Posterior vena cava (tissue), 2 donors: Measurements from ENCODE around the gene SQSTM1. TPM values are rescaled to one million over a fixed set of nuclear protein-coding genes. Genes with fewer than 3 reads are reported as not detected.
"Not testable (repeated sequence)": the region's sequence is repeated elsewhere in the genome, so short reads cannot be mapped to it uniquely, and the experiment has no call there.

Experiments
- DNase-seq: peaks from one replicate; pipeline ENCODE4 v3.0.0-alpha.2; 2020; ENCODE audit warnings: low spot score
- intact Hi-C, 2 donors: fragments of 100-400 bp; cut with DNase I; formaldehyde crosslinking; loops; one replicate each; pipeline versions ENCODE4 v1.14.1 to v1.14.2; 2022 to 2023
- long read RNA-seq, 2 donors: library from polyadenylated mRNA; unstranded; transcript quantifications; one replicate each; pipeline ENCODE4 v2.0.0, GENCODE V29; 2020 to 2021
- total RNA-seq, 2 donors: library from RNA; stranded (reverse); fragmentation: NEBNext Ultra II Directional; extraction: Animal tissue kit (Norgen Biotek cat#: 25700); gene quantifications; one replicate each; pipeline ENCODE4 v1.2.1, GENCODE V29; 2021
- donor health status: DM: yes; HTN: yes; CAD: no.
- donor health status: DM: yes; HTN: yes; CAD: no.

Gene SQSTM1
- total RNA-seq: 100 to 1,000 TPM; 245 to 333 TPM
- long read RNA-seq, donor 1, transcript SQSTM1-202 (8 exons, 2,986 nt): major isoform, 64 of 114 reads
- long read RNA-seq, donor 1, partial matches to known transcripts: 24 of 114 reads
- long read RNA-seq, donor 1, other reads (novel, unspliced or antisense): 21 of 114 reads
- long read RNA-seq, donor 2, transcript SQSTM1-202 (8 exons, 2,986 nt): major isoform, 883 of 1,244 reads
- long read RNA-seq, donor 2, transcript SQSTM1-201 (7 exons, 2,253 nt): minor isoform, 7 of 1,244 reads
- long read RNA-seq, donor 2, partial matches to known transcripts: 196 of 1,244 reads
- long read RNA-seq, donor 2, other reads (novel, unspliced or antisense): 154 of 1,244 reads

DNA sequence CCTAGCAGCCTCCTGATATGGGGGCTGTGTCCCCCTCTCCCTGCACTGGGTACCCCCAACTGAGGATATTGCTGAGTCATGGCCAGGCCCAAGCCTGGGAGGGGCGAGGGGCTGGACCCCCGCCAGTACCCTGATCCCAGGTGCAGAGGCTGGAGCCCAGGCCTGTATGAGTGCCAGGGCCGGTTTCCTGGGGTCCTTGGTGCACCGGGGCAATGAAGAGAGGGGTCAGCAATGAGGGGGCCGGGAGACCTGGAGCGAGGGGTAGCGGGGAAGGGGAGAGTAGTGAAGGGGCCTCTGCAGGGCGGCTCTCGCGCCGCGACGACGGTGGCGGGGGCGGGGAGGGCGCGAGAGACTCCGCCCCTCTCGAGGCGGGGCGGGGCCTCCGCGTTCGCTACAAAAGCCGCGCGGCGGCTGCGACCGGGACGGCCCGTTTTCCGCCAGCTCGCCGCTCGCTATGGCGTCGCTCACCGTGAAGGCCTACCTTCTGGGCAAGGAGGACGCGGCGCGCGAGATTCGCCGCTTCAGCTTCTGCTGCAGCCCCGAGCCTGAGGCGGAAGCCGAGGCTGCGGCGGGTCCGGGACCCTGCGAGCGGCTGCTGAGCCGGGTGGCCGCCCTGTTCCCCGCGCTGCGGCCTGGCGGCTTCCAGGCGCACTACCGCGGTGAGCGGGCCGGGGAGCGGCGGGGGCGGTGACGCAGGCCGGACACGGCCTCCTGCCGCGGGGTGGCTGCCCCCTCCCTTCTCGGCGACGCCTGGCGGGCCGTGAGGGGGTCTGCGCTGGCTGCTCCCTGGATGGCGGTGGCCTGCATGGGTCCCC lies at the start of gene SQSTM1:
Gene SQSTM1, plus strand, starts transcription at position 423 of the 815 bp plus-strand sequence. Its CDS starts 32 bp downstream, at position 455.
- peak; percentile 96 for DNase-seq
- intact Hi-C loops: loop anchor here in 1 of 2 donors (2.0 kb wide), 1 partner anchor 14 kb away; the partner anchor contains the start of gene MGAT4B

DNA sequence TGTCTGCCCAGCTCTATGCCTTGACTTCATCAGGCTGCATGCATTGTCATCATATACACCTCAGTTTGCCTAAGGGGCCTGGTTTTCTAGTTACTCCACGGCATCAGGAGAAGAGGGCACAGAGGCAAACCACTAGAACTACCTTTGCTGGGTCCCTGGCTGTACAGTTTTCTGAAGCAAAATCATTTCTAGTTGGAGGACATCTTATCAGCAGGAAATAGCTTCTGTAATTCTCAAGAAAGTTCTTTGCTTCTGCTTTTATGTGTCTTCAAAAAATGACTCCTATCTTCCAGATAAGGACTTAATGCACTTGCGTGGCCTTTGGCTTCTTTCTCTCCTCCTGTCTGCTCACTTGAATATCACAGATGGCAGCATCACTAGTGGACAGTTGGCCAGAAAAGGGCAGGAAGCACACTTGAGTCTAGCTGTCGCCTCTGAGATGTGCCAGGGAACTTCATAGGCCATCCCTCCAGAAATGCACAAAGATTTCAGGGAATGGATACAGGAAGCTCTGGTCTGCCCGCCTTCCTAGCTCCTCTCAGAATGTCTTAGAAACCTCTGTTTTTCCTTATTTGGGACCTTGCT lies 49.3 kb upstream of the SQSTM1 start:
- intact Hi-C loops: no loop called here
- no peak for DNase-seq

DNA sequence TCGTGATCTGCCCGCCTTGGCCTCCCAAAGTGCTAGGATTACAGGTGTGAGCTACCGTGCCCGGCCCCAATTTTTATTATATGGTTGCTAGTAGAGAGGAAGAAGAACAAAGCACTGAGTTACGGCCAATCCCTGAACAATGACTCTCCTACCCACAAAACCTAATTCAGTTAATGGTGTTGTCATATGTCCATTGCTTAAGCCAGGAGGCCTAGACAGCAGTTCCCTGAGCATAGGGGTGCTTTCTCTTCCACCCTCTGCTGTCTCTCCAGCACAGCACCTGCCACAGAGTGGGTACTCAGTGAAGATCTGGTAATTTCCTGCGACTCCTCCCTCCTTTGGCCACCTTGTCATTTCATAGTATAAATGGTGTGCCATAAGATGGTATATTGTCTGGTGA lies 48.4 kb upstream of the SQSTM1 start:
- peak; percentile 2 for DNase-seq
- intact Hi-C loops: no loop called here

DNA sequence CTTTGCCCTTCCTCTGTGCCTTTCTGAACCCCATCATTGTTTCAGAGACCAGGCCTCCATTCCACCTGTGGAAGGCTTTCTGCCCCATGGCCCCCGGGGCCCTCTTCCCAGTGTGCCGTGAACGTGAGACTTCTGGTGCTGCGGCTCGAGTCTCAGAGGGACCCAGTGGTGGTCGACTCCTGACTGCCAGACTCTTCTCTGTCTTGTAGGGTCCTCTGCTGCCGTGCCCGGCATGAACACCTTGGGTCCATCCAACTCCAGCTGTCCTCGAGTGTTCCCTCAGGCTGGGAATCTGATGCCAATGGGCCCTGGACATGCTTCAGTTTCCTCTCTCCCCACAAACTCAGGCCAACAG lies 47.0 kb upstream of the SQSTM1 start:
- intact Hi-C loops: no loop called here

DNA sequence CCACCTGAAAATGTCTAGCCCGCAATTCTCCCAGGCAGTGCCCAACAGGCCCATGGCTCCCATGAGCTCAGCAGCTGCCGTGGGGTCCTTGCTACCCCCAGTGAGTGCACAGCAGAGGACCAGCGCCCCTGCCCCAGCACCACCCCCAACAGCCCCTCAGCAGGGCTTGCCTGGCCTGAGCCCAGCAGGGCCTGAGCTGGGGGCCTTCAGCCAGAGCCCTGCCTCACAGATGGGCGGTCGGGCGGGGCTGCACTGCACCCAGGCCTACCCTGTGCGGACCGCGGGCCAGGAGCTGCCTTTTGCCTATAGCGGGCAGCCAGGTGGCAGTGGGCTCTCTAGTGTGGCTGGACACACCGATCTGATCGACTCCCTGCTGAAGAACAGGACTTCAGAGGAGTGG lies 46.3 kb upstream of the SQSTM1 start:
- intact Hi-C loops: no loop called here
- DNase-seq: peak; percentile 62

More for the DNA sequence above, 47.0 kb upstream of the SQSTM1 start:
- peak; percentile 64 for DNase-seq

DNA sequence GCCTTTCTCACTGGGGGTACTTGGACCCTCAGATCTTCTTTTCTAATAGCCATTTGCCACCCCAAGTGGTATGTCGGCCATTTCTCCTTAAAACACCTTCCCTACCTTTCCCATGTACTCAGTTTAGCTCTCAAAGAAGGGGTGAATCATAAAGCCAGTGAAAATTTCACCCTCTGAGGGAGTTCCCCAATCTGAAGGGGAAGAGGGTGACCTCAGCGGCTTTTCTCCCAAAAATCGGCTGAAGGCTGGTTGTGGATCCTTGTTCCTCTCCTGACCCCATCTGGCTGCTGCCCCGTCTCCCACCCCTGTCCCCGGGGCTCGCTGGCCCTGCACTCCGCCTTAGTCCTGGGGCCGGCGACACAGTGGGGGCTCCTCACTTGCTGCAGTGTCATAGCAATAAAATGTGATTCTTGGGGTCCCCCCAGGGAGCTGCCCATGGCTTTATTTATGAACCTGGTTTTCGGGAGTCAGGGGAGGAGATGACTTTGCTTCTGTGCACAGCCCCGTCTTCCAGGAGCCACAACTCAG lies 44.2 kb upstream of the SQSTM1 start:
- peak; percentile 77 for DNase-seq
- intact Hi-C loops: loop anchor here in 1 of 2 donors (5.0 kb wide), 1 partner anchor 354 kb away; no protein-coding TSS in a partner anchor

DNA sequence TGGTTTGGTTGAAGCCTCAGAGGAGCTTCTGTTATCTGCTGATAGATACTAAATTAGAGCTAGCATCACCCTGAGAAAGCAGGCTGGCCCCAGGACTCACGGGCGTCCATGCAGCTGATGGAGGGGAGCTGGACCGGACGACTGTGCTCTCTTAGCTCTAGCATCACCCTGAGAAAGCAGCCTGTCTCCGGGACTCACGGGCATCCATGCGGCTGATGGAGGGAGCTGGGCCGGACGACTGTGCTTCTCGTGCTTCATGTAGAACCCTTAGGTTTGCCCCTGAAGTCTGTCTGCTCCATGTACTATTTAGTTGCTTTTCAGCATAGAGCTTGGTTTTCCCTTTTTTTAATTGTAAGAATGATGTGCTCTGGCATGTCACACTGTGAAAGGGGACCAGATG lies 43.2 kb upstream of the SQSTM1 start:
- peak; percentile 24 for DNase-seq
- intact Hi-C loops: loop anchor here in 1 of 2 donors (5.0 kb wide), 1 partner anchor 355 kb away; no protein-coding TSS in a partner anchor

DNA sequence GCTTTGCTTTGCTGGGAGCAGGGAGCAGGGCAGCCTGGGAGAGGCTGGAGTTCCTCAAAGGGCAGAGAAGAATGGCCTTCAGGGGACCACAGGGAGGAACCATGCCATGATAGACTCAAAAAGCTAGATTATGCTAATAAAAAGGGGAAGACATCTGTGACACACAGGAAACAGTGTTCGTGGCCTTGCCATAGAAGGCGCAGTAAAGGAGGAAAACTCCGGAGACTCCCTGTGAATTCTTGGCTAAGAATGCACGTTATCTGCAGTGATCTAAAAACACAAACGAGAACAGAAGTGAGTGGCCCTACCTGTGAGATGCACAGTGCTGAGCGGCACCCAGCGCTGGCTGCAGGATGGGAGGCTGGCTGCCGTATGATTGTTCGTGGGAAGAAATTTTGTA lies 42.8 kb upstream of the SQSTM1 start:
- DNase-seq: peak; percentile 26
- intact Hi-C loops: loop anchor here in 1 of 2 donors (5.0 kb wide), 1 partner anchor 356 kb away; no protein-coding TSS in a partner anchor

DNA sequence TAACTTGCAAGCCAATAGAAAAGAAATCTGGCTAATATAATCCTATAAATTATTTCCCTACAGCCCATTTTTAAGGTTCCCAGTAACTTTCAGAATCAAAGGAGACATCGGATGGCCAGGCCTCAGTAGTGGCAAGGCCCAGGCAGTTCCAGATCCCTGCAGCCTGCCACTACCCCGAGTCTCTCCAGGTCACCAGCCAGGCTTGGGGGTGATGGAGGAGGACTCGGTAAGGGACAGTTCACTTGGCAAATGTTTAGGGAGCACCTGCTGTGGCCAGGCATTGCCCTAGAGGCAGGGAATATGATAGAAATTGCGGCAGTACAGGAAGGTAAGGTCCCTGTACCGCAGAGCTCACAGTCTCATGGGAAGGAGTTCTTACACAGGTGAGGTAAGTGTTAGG lies 42.1 kb upstream of the SQSTM1 start:
- DNase-seq: peak; percentile 50
- intact Hi-C loops: loop anchor here in 1 of 2 donors (5.0 kb wide), 1 partner anchor 356 kb away; no protein-coding TSS in a partner anchor

DNA sequence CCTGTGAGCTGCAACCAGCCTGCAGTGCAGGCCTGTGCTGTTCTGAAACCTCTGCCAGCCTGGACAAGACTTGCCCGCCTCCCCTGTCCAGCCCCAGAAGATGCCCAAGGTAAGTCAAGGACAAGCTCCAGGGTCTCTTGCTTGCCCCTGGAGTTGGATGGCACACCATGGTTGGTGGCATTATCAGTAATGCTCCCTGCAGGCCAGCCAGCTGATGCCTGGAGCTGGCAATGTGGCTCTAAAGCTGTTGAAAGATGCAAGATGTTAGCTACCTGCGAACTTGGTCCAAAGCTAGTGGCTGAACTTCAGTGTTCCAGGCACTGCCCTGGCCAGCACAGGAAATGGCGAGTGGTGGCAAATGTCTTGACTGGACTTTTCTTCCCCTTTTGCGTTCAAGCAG lies 40.9 kb upstream of the SQSTM1 start:
- peak; percentile 48 for DNase-seq
- intact Hi-C loops: loop anchor here in 1 of 2 donors (5.0 kb wide), 1 partner anchor 358 kb away; no protein-coding TSS in a partner anchor

DNA sequence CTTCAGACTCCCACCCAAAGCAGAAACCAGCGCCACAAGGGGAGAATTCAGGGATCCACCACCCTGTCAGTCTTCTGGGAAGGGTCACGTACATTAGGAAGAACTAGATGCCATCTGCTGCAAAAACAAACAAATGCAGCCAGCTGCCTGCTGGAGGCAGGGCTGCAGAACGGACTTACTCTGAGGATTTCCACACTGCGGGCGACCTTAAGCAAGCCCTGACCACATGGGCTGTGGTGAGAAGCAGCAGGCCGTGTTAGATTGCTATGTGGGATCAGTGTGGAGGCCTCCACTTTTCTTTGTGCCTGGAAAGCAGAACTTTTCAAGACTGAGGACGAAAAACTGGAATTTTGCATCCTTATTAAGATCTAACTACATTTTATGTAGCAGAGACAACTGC lies 40.3 kb upstream of the SQSTM1 start:
- no peak for DNase-seq

DNA sequence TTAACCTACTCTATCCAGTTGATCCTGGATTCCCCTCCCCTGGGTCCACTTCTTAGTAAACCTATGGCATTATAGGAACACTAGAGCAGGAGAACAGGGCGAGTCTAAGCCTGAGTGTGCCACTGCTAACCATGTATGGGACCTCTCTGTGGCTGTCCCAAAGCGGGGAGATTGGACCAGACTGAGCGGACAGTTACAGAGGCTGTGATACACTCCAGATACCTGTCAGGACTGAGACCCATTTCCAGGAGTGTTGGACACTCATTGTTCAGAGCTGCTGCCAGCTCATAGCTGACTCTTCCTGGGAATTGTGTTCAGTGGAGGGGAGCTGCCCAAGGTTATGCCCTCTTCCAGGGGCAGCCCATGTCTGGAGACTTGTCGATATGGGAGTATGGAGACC lies 38.9 kb upstream of the SQSTM1 start:
- intact Hi-C loops: no loop called here

More for the DNA sequence above, 40.3 kb upstream of the SQSTM1 start:
- intact Hi-C loops: no loop called here

DNA sequence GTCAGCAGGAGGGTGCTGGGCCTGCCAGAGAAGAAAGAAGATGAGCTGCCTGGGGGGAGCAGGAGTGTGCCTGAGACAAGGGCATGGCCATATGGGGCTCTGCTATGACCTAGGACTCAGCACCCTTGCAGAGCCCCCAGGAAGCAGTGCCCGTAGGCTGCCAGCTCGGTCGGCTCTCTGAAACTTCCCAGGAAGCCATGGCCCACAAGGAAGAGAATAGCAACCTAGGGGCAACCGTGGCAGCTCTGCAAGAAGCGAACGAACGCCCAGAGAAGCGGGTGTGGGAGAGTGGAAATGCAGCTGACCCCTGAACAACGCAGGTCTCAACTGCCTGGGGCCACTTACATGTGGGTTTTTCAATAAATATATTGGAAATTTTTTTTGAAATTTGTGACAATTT lies 37.6 kb upstream of the SQSTM1 start:
- no peak for DNase-seq
- intact Hi-C loops: no loop called here

More for the DNA sequence above, 38.9 kb upstream of the SQSTM1 start:
- DNase-seq: no peak

DNA sequence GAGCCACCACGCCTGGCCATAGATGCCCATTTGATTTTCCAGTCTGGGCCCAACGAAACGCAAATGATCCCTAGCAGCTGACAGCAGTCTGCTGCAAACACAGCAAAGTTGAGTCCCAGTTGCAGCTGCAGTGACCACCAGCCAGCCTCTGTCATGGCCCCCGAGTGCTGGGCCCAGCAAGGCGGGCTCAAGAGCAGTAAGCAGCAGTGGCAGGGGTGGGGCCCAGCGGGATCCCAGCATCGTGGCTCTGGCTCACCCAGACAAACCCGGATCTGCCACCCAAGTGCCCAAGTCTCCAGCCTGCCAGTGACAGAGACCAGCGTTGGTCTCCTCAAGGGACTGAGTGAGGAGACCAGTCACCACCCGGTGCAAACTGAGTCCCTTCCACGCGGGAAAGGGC lies 33.8 kb upstream of the SQSTM1 start:
- peak; percentile 61 for DNase-seq
- intact Hi-C loops: no loop called here

DNA sequence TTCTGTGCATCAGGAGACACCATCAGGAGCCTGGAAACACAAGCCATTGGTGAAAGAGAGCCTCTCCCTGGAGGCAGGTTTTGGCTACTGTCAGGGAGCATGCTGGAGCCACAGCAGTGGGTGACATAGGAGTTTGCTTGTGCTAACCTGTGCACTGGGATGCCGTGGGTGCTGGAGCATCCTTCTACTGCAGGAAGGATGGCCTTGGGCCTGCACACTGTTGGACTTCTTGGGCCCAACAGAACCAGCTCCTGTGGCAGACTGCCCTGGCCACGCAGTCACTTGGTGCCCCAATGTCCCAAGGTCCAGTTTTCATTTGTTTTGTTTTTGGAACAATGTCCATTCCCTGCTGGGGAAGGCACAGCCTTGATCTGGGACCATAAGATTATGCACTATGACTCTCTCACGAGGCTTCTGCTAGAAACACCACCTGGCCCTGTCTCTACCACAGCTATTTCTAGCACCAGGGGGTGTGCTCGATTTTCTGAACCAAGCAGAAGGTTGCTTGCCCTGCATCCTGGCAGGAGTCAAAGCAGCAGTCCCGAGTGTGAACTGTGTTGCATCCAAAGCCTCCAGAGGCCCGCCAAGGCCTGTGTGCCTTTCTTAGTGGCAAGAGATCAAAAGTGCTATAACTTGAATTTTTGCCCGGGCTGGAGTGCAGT lies 32.4 kb upstream of the SQSTM1 start:
- intact Hi-C loops: no loop called here
- DNase-seq: peak; percentile 68

DNA sequence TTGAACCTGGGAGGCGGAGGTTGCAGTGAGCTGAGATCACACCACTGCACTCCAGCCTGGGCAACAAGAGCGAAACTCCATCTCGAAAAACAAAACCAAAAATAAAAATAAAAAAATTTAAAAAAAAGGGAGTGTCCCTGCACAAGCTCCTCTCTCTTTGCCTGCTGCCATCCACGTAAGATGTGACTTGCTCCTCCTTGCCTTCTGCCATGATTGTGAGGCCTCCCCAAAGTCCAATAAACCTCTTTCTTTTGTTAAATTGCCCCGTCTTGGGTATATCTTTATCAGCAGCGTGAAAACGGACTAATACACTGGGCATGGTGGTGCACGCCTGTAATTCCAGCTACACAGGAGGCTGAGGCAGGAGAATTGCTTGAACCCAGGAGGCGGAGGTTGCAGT lies 31.4 kb upstream of the SQSTM1 start:
- DNase-seq: not testable (repeated sequence)

DNA sequence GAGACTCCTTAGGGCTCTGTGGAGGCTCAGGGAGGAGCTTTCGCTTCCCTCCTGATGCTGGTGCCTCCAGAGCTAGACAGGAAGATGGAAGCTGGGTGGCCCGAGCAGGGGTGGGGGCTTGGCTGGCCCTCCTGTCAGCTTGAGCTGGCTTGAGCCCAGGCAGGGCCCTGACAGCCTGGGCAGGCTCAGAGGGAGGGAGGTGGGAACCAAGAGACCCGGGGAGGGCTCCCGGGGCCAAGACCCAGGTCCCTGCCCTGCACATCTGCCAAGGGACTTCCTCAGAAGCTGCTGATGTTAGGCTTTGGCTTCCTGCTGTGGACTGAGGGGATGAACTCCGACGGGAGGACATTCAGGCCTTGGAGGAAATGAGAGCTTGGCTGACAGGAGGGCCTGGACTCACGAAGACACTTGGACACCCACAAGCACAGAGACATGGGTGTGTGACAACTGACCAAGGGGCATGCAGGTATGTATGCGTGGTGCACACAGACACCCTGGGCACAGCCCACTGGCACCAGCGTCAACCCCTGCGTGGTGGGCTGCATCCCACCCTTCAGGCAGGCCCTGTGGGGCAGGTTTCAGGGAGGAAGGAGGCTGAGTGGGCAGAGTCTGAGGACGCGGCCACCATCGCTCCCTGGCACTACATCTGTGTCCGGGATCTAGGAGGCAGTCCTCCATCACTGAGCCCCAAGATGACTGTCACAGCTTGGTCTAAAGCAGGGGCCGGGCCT lies 28.7 kb upstream of the SQSTM1 start:
- intact Hi-C loops: no loop called here
- peak; percentile 78 for DNase-seq

More for the DNA sequence above, 31.4 kb upstream of the SQSTM1 start:
- intact Hi-C loops: not testable (repeated sequence)
